HS-27A (cell line): ENCODE data around the gene EDNRB.
"Not testable (repeated sequence)": the region's sequence is repeated elsewhere in the genome, so short reads cannot be mapped to it uniquely, and the experiment has no call there.

Experiments used
- DNase-seq: peaks from one replicate; pipeline ENCODE4 v3.0.0-alpha.2; 2012; ENCODE audit warnings: low read depth, missing footprints

Gene EDNRB

DNA sequence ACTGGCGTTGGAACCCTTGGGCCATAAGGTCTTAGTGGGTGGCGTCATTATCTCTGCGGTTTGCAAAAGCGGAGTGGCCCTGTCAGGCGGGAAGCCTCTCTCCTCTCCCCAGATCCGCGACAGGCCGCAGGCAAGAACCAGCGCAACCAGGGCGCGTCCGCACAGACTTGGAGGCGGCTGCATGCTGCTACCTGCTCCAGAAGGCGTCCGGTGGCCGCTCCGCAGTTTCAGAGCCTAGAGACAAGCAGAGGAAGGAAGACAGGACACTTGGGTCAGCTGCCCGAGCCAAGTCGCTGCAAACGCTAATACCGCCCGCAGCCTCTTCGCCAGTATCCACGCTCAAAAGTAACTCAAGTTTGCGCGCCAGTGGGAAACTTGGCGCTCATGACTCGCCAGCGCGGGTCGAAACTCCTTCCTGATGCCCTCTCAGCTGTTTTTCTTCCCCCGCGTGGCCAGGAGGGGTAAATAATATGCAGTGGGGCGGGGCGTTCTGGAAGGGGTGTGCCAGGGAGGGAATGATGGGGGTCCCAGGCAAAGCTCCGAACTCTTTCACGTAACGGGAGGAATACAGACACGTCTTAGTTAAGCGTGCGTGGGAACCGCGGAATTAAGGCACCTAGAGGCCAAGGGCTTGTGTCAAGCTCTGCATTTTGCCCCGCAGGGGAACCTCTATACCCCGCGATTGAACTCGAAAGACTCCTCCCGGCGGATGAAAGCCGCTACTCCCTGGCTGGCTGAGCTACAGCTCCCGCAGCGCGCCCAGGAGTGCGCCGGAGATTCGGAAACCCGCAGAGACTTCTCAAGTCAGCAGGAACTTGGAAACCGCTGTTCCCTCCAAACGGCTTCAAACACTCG lies at the start of gene EDNRB:
EDNRB (minus strand) TSS at position 441 of the 855 bp plus-strand sequence; CDS start at position 183, 258 bp downstream.
- DNase-seq = no peak

GRCh38 chr13:77966671-77967070 lies 48.0 kb upstream of the EDNRB start:
- no peak for DNase-seq

DNA sequence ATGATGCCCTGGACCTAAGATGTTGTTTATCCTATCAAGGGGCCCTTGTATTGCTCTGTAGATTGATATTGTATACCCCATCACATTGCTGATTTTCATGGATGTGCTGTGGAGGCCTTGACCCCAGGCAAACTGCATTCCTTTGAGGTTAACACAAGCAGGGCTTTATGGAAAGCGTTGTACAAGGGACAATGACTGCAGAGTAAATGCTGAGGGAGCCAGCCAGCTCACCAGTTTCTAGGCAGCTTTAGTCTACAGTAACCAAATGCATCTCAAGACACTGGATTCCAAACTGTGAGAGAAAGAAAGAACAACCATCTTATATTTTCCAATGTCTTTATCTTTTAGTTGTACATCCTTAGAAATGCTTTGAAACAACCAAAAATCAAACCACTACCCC lies 34.1 kb upstream of the EDNRB start:
- no peak for DNase-seq

GRCh38 chr13:77952276-77952675 lies 33.6 kb upstream of the EDNRB start:
- no peak for DNase-seq

GRCh38 chr13:77946522-77946921 lies 27.9 kb upstream of the EDNRB start:
- no peak for DNase-seq

GRCh38 chr13:77935063-77935462 lies 16.4 kb upstream of the EDNRB start:
- not testable (repeated sequence) for DNase-seq

DNA sequence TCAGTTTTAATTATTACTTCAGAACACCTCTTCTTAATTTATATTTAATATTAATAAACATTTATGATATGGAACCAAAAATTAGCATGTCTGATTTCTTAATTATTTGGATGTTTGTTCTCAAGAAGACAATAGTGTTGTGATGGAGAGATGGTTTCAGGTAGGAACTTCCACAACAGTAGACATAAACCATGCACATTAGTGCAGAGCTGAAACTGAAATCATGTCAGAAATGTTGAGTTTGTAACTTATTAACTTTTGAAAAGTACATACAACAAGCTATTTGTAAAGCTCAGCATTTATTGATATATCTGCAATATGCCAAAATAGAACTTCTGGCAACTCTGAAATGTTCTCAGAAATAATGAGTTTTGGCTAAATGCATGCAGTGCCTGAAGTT lies 11.8 kb upstream of the EDNRB start:
- no peak for DNase-seq

GRCh38 chr13:77928909-77929308 lies 10.3 kb upstream of the EDNRB start:
- no peak for DNase-seq

- DNase-seq = no peak
Observed at GRCh38 chr13:77925616-77926015, 7.0 kb upstream of the EDNRB start.

DNA sequence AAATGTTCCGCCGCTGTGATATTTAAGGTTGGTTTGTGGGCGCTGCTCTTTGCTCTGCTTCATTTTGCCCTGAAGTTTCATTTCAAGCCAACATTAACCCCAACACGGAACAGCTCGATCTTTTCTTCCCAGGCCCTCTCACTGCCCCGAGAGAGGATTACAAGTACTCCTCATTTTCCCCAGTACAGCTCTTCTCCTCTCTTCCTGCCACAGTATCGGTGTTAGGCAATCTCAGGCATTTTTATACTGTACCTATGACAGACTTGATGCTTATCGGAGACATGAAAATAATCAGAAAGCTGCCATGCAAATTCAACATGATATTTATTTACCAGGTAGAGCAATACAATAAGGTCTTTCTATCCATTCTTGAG lies 1.3 kb upstream of the EDNRB start:
- no peak for DNase-seq

DNA sequence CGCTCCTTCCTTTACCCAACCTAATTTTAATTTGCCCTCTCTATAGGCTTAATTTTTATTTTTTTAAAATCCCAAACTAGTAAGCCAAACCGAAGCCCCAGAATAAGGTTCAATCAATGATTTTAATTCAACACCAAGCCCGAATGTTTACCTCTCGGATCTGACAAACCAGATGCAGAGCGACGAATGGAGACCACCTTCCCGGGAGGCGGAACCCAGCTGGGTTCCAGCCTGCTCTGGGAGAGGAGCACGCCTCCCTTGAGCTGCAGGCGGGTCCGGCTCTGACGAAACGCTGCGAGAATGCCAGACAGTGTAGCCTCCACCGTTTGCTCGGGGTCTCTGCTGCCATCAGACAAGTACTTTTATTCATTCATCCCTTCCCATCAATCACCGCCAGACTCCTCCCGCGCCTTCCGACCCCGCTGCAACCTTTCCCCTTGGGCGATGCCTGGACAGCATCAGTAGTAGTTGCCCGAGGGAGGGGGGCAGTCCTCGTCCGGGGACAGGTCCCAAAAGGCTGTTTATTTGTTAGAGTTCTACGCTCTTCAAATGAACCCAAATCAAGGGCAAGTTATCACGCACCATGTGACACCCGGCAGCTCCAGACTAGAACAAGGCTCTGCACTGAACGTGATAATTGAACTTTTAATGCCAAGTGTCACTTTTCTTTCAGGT lies 752 bp upstream of the EDNRB start:
- DNase-seq = no peak

GRCh38 chr13:77916488-77916887 lies 2.1 kb downstream of the EDNRB start:
- DNase-seq = no peak

- DNase-seq = no peak
Observed at GRCh38 chr13:77915686-77916085, 2.9 kb downstream of the EDNRB start.

DNA sequence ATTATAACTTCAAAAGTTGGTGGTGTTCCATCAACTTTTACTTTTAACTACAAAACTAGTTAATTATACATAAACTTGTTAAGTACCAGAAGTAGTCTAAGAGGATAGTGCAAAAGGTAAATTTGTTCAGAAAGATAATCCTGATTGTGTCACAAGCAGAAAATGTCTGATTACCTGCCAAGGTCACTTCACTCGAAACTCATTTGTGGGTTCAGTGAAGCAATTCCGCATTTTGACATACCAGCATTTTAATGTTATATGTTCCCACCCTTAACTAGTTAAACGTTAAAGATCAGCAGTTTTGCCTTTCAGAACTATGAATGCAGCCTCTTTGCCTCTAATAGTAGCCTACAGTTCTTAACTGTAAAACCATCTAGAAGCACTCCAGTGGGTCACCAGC lies 5.6 kb downstream of the EDNRB start:
- DNase-seq = no peak

DNA sequence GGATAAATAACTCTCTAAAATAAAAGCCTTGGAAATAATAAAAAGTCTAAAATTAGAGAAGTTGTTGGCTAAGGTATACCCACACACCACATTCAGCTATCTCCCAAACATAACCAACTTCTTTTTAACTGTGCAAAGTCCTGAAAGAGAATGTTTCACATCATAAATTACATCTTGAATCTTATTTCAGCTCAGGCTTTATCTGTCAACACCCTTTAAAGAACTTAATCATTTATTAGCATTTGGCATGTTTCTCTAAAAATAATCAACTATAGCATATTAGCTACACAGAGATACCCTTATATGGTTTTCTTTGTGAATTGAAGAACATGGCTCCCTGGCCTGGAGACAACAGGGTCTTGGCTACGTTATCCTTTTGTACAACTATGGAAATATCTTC lies 6.9 kb downstream of the EDNRB start:
- no peak for DNase-seq

DNA sequence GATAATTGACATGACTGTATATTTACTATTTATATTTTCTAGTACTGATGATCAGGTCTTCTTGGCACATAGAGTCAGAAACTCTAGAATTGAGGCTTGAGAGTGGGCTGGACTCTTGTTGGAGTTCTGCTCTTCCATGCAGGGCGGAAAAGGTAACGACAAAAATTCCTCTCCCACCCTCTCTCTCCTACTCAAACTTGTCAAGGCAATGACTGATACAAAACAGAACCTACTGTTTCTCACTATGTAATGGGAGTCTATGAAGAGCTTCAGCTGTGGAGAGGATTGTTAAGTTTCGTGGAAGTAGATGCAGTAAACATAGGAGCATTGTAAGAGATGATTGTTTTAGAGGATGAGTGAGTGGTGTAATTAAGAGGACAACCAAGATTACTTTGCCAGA lies 8.8 kb downstream of the EDNRB start:
- no peak for DNase-seq

DNA sequence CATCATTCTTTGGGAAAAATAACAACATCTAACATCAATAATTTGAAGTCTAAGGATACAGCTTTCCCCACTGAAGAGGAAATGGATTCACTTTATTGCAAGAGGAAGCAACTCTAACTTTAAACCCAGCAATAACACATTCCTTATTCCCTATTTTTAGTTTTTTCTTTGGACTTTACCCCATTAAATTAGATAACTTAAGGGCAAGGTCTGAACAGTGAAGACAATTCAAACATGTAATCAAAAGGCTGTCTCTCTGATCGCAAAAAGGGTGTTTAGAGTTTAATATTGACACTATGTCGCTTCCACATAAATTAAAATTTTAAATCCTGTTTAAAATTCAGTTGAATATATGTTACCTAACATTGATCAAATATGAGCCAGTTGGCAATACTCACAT lies 10.1 kb downstream of the EDNRB start:
- DNase-seq = no peak

DNA sequence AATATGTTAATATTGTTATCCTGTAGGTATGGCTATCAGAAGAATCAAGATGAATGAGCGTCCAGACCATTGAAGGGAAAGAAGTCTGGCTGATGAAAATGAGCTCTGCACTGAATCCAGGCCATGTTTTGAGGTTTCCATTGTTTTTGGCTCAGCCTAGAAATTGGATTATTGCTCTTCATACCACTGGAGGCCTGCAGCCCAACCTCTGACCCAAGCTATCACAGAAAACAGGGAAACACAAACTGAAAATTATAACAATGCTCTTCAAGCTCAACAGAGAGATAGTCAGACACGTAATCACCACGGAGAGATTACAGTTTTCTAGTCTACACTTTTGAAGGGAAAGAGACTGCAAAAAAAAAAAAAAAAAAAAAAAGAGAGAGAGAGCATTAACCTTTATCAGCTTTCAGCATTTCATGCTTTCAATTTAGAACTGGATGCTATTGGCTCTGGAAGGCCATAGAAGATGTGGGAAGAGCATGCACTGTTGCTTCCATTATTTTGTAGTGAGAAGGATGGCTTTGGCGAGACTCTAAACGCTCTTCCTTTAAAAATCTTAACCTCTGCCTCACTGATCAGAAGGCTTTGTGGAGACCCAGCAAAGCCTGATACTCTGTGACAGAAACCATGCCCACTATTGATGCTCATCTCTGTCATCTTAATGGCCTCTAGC lies 10.8 kb downstream of the EDNRB start:
- DNase-seq = no peak

- no peak for DNase-seq
Observed at GRCh38 chr13:77904031-77904430, 14.6 kb downstream of the EDNRB start.

- no peak for DNase-seq
Observed at GRCh38 chr13:77903435-77903834, 15.2 kb downstream of the EDNRB start.

DNA sequence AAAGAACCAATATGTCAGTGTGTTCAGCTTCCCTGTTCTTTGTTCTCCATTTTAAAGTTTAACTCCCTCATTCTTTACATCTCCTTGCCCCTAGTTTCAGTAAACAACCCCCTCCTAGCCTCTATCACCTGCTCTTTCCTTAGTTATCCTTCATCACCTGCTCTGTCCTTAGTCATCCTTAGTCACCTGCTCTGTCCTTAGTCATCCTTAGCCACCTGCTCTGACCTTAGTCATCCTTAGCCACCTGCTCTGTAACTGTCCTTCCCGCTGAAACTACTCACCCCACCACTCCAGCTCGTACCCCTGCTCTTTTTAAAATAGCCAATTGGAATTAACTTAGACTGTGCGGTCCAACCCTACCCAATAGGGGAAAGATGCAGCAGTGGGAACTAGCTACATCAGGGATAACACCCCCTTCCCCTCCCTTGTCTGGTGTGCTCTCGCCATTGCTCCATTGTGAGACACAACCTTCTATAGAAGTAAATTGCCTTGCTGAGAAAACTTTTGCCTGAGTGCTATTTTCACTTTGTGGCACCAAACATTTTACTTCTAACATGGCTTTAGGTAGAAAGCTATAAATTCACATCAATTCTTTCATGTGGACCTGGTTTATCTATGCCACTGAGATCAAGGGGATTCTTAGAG lies 16.2 kb downstream of the EDNRB start:
- DNase-seq = no peak

DNA sequence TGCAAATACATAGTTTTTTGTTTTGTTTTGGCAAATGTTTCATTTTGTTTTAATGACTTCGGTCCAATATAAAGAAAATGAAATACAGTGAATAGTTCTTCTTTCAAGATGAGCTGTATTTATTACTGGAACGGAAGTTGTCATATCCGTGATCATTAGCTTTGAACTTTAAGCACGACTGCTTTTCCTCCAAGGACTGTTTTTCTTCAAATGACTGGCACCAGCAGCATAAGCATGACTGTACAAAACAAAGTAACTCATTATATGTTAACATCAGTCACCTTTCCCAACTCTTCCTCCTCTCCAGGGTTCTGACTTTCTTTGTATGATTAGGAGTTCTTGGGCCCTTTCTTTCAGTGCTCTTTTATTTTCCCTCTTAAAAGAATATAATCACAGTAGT lies 20.5 kb downstream of the EDNRB start:
- DNase-seq = no peak

- no peak for DNase-seq
Observed at GRCh38 chr13:77896977-77897376, 21.7 kb downstream of the EDNRB start.
